A549 (cell line): Measurements from ENCODE around the gene AHSG. TPM values are rescaled to one million over a fixed set of nuclear protein-coding genes. Genes with fewer than 3 reads are reported as not detected.

Source experiments
- ATAC-seq, 2 experiments: fragments of 200-7000 bp in 1 of 2; fragments of >200 bp in 1 of 2; cut with Nextera tagmentation in 1 of 2; cut with Tn5 transposase in 1 of 2; 3 replicates each; pipeline versions ENCODE4 v1.8.0 to v1.9.1; 2018 to 2020; ENCODE audit warnings: mild to moderate bottlenecking in 1 of 2, moderate library complexity in 1 of 2
- CTCF ChIA-PET: fragments of 300-600 bp; sonication (Branson Sonifier 250); formaldehyde crosslinking; extraction: SDS; loops from one replicate; lab custom pipeline; 2021; ENCODE audit warnings: antibody characterized with exemption, inconsistent platforms; lab: Yijun Ruan, JAX
- POLR2A ChIA-PET: fragments of 350-600 bp; formaldehyde crosslinking; extraction: SDS; loops from one replicate; lab custom pipeline; 2021; ENCODE audit warnings: antibody characterized with exemption, inconsistent platforms; lab: Yijun Ruan, JAX
- DNase-seq, 2 experiments: peaks; one replicate each; pipeline versions ENCODE4 v3.0.0 to v3.0.0-alpha.2; 2011 to 2016; ENCODE audit warnings: low read depth in 1 of 2, low spot score in 1 of 2
- FAIRE-seq: peaks from 2 replicates; lab custom pipeline; 2011; peaks lifted over from hg19 to GRCh38; lab: Jason Lieb, UNC
- H3K27ac ChIP-seq, 2 experiments: fragments of >200 bp; sonication (Bioruptor Twin); formaldehyde crosslinking; 3 replicates each; pipeline ENCODE4 v1.5.1; 2016 to 2017
- H3K4me1 ChIP-seq: fragments of >200 bp; sonication (Bioruptor Twin); formaldehyde crosslinking; 3 replicates; pipeline ENCODE4 v1.6.1; 2016
- H3K4me2 ChIP-seq: fragments of >200 bp; sonication (Bioruptor Twin); formaldehyde crosslinking; 3 replicates; pipeline ENCODE4 v1.6.1; 2016
- H3K4me3 ChIP-seq: fragments of >200 bp; sonication (Bioruptor Twin); formaldehyde crosslinking; 3 replicates; pipeline ENCODE4 v1.5.1; 2016
- H3K9me3 ChIP-seq: fragments of >200 bp; sonication (Bioruptor Twin); formaldehyde crosslinking; 3 replicates; pipeline ENCODE4 v1.6.1; 2016
- CBX2 ChIP-seq: fragments of 200-600 bp; sonication (generic); IDR thresholded peaks from 2 replicates; pipeline ENCODE4 v1.6.1; 2016; ENCODE audit warnings: low read depth, mild to moderate bottlenecking, borderline replicate concordance
- CBX8 ChIP-seq: fragments of 200-600 bp; sonication (generic); IDR thresholded peaks from 2 replicates; pipeline ENCODE4 v1.6.1; 2016
- CEBPB ChIP-seq, 2 experiments: fragments of >200 bp in 1 of 2; sonication (Bioruptor Twin) in 1 of 2; formaldehyde crosslinking in 1 of 2; IDR thresholded peaks; 2 replicates each; pipeline ENCODE4 v1.6.1; 2012 to 2016
- EHMT2 ChIP-seq: fragments of 200-600 bp; sonication (generic); IDR thresholded peaks from 2 replicates; pipeline ENCODE4 v1.6.1; 2016; ENCODE audit warnings: antibody characterized with exemption, low read depth, mild to moderate bottlenecking, moderate library complexity
- ELK1 ChIP-seq: fragments of 150-350 bp; IDR thresholded peaks from 2 replicates; pipeline ENCODE4 v1.6.1; 2014; ENCODE audit warnings: low read depth, mild to moderate bottlenecking, low read length
- ESRRA ChIP-seq: fragments of 150-350 bp; IDR thresholded peaks from 2 replicates; pipeline ENCODE4 v1.6.1; 2014; ENCODE audit warnings: mild to moderate bottlenecking, low read length, borderline replicate concordance
- FOSL2 ChIP-seq, 2 experiments: fragments of 450-650 bp in 1 of 2; fragments of >200 bp in 1 of 2; sonication (Bioruptor Twin) in 1 of 2; formaldehyde crosslinking; IDR thresholded peaks; 2 replicates each; pipeline versions ENCODE4 v1.5.0 to v1.6.1; 2016 to 2020; ENCODE audit warnings: mild to moderate bottlenecking in 1 of 2, moderate library complexity in 1 of 2
- GATA3 ChIP-seq: IDR thresholded peaks from 2 replicates; pipeline ENCODE4 v1.6.1; 2012; ENCODE audit warnings: borderline replicate concordance
- HMGXB4 ChIP-seq: fragments of 250-450 bp; sonication (Bioruptor Pico); IDR thresholded peaks from 2 replicates; pipeline ENCODE4 v1.5.0; 2021; ENCODE audit warnings: mild to moderate bottlenecking, moderate library complexity, borderline replicate concordance
- HOXA7 ChIP-seq: fragments of 250-450 bp; sonication (Bioruptor Pico); IDR thresholded peaks from 2 replicates; pipeline ENCODE4 v1.5.0; 2020; ENCODE audit warnings: mild to moderate bottlenecking, moderate library complexity
- HOXB13 ChIP-seq: fragments of 250-450 bp; sonication (Bioruptor Pico); IDR thresholded peaks from 2 replicates; pipeline ENCODE4 v1.5.0; 2020; ENCODE audit warnings: low read depth, mild to moderate bottlenecking, moderate library complexity
- HOXB5 ChIP-seq: fragments of 250-450 bp; sonication (Bioruptor Pico); IDR thresholded peaks from 2 replicates; pipeline ENCODE4 v1.5.0; 2020; ENCODE audit warnings: mild to moderate bottlenecking, moderate library complexity
- JUN ChIP-seq, 2 experiments: fragments of >200 bp; sonication (Bioruptor Twin); formaldehyde crosslinking; IDR thresholded peaks; 2 replicates in 1 of 2; 3 replicates in 1 of 2; pipeline ENCODE4 v1.6.1; 2016 to 2017
- JUNB ChIP-seq: fragments of >200 bp; sonication (Bioruptor Twin); formaldehyde crosslinking; IDR thresholded peaks from 2 replicates; pipeline ENCODE4 v1.6.1; 2016
- MAFK ChIP-seq: fragments of 450-650 bp; IDR thresholded peaks from 2 replicates; pipeline ENCODE4 v1.6.1; 2014; ENCODE audit not compliant: partially characterized antibody
- MYC ChIP-seq: IDR thresholded peaks from 2 replicates; pipeline ENCODE4 v1.6.1; 2012; ENCODE audit warnings: mild to moderate bottlenecking, inconsistent platforms, low read length, improper control_type of control experiment, borderline replicate concordance
- POLR2AphosphoS2 ChIP-seq: conservative IDR thresholded peaks from 2 replicates; pipeline ENCODE4 v1.6.1; 2012; ENCODE audit warnings: low read length, improper control_type of control experiment, inconsistent platforms
- RAD21 ChIP-seq, 2 experiments: fragments of >200 bp in 1 of 2; sonication (Bioruptor Twin) in 1 of 2; formaldehyde crosslinking in 1 of 2; IDR thresholded peaks in 1 of 2; conservative IDR thresholded peaks in 1 of 2; 2 replicates in 1 of 2; 3 replicates in 1 of 2; pipeline ENCODE4 v1.6.1; 2012 to 2018; ENCODE audit warnings: inconsistent platforms in 1 of 2
- RARB ChIP-seq: fragments of 250-450 bp; sonication (Bioruptor Pico); IDR thresholded peaks from 2 replicates; pipeline ENCODE4 v1.8.0; 2021; ENCODE audit warnings: mild to moderate bottlenecking, moderate library complexity
- RCOR1 ChIP-seq: fragments of 150-350 bp; IDR thresholded peaks from 2 replicates; pipeline ENCODE4 v1.6.1; 2014; ENCODE audit warnings: antibody characterized with exemption, low read length, low read depth
- RFX5 ChIP-seq: fragments of 450-650 bp; IDR thresholded peaks from 2 replicates; pipeline ENCODE4 v1.7.1; 2014; ENCODE audit warnings: antibody characterized with exemption, mild to moderate bottlenecking, moderate library complexity
- SREBF2 ChIP-seq: fragments of 450-650 bp; IDR thresholded peaks from 2 replicates; pipeline ENCODE4 v1.6.1; 2014; ENCODE audit warnings: mild to moderate bottlenecking, moderate library complexity
- ZC3H11A ChIP-seq: fragments of 450-650 bp; IDR thresholded peaks from 2 replicates; pipeline ENCODE4 v1.6.1; 2014; ENCODE audit warnings: antibody characterized with exemption, mild to moderate bottlenecking
- ZFP36 ChIP-seq: fragments of 450-650 bp; IDR thresholded peaks from 2 replicates; pipeline ENCODE4 v1.6.1; 2014; ENCODE audit warnings: borderline replicate concordance; ENCODE audit not compliant: partially characterized antibody
- ZNF302 ChIP-seq: fragments of 250-450 bp; sonication (Bioruptor Pico); IDR thresholded peaks from 2 replicates; pipeline ENCODE4 v1.9.0; 2021; ENCODE audit warnings: inconsistent platforms, mild to moderate bottlenecking, moderate library complexity
- WGBS: methylation state at CpG from one replicate; pipeline ENCODE4 v1.1.6; 2017; ENCODE audit errors: missing lambda C conversion rate; 5-methylcytosine and 5-hydroxymethylcytosine counted together
- polyA plus RNA-seq, 4 experiments: library from polyadenylated mRNA; depleted of rRNA in 3 of 4; stranded (reverse); fragments of >200 nt; fragmentation: RNase III in 1 of 4; extraction: RNeasy Plus Mini Kit Qiagen cat#74134 plus additional on column Dnase treatment in 1 of 4; gene quantifications; 2 replicates in 3 of 4; 3 replicates in 1 of 4; pipeline ENCODE4 v1.2.3, GENCODE V29; 2011 to 2017
- TF ChIP-seq, protein P1 (sequence below): fragments of >200 bp; sonication (Bioruptor Twin); formaldehyde crosslinking; IDR thresholded peaks from 3 replicates; pipeline ENCODE4 v1.5.1; 2016
- TF ChIP-seq, protein P2 (sequence below): fragments of 450-650 bp; IDR thresholded peaks from 2 replicates; pipeline ENCODE4 v1.6.1; 2014; ENCODE audit warnings: antibody characterized with exemption

Gene AHSG
- polyA plus RNA-seq, 2 of the 4 experiments (the other 2 are of a cell fraction): 0.08 to 0.49 TPM

DNA sequence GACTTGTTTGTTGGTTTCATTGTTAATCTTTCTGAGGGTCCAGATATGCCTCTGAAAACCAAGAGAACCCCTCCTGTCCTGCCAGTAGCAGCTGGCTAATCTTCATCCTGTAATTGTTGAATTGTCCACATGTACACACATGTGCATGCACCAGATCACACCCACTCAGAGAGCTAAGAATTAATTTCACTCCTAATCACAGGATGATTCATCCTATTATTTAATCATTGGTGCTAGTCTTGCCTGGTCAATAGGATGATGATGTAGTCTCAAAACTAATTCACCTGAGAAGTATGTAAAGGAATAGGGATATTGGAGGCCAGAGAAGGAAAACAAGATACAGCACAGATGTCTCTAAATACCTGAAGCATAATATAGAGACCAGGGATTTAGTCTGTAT is 7.8 kb upstream of the AHSG start:
- ChIA-PET CTCF (interaction anchor here (4.5 kb wide), 1 partner anchor 11 kb away, joined by 38 read pairs; no protein-coding TSS in a partner anchor), POLR2A (no interaction called here)
- TF ChIP-seq EHMT2 (no peak), ZC3H11A (no peak), CBX2 (no peak), MYC (no peak), POLR2AphosphoS2 (no peak), CBX8 (no peak), JUNB (no peak), ZFP36 (no peak), HOXB5 (no peak), MAFK (no peak), JUN (IDR thresholded peaks at IDR 0.05) (no peak), RARB (CRISPR knock-in tag) (no peak)
- Histone ChIP-seq H3K27ac (no peak overlapping the region; a peak in 1 of 6 replicates), H3K4me1 (peaks cover 19% of the 10 kb centered on the region), H3K4me2 (no peak overlapping the region), H3K4me3 (no peak overlapping the region), H3K9me3 (no peaks in the 10 kb centered on the region)
- DNase-seq (no peak), ATAC-seq (no peak), FAIRE-seq (no peak)

GRCh38 chr3:186605561-186606545 is 7.0 kb upstream of the AHSG start:
- H3K4me1 ChIP-seq: peaks cover 19% of the 10 kb centered on the region

More at GRCh38 chr3:186605561-186606545, 7.0 kb upstream of the AHSG start:
- no peak for TF ChIP-seq RCOR1
- TF ChIP-seq CBX2: no peak
- no peak for TF ChIP-seq HOXA7 (CRISPR knock-in tag)
- TF ChIP-seq ZNF302: no peak
- peak; percentile 34; the same call in 1 of the 2 replicates for TF ChIP-seq GATA3
- TF ChIP-seq RFX5: no peak
- no peak for TF ChIP-seq HOXB13 (CRISPR knock-in tag)
- TF ChIP-seq JUNB: peak; percentile 47
- TF ChIP-seq, protein P1, sequence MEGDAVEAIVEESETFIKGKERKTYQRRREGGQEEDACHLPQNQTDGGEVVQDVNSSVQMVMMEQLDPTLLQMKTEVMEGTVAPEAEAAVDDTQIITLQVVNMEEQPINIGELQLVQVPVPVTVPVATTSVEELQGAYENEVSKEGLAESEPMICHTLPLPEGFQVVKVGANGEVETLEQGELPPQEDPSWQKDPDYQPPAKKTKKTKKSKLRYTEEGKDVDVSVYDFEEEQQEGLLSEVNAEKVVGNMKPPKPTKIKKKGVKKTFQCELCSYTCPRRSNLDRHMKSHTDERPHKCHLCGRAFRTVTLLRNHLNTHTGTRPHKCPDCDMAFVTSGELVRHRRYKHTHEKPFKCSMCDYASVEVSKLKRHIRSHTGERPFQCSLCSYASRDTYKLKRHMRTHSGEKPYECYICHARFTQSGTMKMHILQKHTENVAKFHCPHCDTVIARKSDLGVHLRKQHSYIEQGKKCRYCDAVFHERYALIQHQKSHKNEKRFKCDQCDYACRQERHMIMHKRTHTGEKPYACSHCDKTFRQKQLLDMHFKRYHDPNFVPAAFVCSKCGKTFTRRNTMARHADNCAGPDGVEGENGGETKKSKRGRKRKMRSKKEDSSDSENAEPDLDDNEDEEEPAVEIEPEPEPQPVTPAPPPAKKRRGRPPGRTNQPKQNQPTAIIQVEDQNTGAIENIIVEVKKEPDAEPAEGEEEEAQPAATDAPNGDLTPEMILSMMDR: no peak
- TF ChIP-seq EHMT2: 0 out of 2 replicates have a peak, but pooled peaks have one; percentile 5
- no peak for TF ChIP-seq RARB (CRISPR knock-in tag)
- TF ChIP-seq, protein P2, sequence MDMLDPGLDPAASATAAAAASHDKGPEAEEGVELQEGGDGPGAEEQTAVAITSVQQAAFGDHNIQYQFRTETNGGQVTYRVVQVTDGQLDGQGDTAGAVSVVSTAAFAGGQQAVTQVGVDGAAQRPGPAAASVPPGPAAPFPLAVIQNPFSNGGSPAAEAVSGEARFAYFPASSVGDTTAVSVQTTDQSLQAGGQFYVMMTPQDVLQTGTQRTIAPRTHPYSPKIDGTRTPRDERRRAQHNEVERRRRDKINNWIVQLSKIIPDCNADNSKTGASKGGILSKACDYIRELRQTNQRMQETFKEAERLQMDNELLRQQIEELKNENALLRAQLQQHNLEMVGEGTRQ: no peak
- TF ChIP-seq RAD21 (conservative IDR thresholded peaks at IDR 0.05 in 1 of 2, IDR thresholded peaks at IDR 0.05 in 1 of 2): no peak
- TF ChIP-seq HMGXB4 (CRISPR knock-in tag): no peak
- peak; percentile 35; the same call in 1 of the 2 replicates for TF ChIP-seq FOSL2 (IDR thresholded peaks at IDR 0.05)
- peak; percentile 76 for TF ChIP-seq FOSL2 (CRISPR knock-in tag; IDR thresholded peaks at IDR 0.05)
- TF ChIP-seq SREBF2: no peak
- TF ChIP-seq ESRRA: no peak
- no peak for TF ChIP-seq ZFP36
- no peak for TF ChIP-seq ELK1
- no peak for TF ChIP-seq CEBPB (IDR thresholded peaks at IDR 0.05)
- no peak for FAIRE-seq
- peak overlapping the region; percentile 25 to 61; a peak in 2 of 6 replicates for H3K27ac ChIP-seq
- H3K4me2 ChIP-seq: peak overlapping the region; percentile 56
- POLR2A ChIA-PET: no interaction called here
- no peak overlapping the region for H3K4me3 ChIP-seq
- H3K9me3 ChIP-seq: no peaks in the 10 kb centered on the region
- CTCF ChIA-PET: interaction anchor here (1.3 to 4.5 kb wide), 2 partner anchors 9 to 10 kb away, joined by 4 to 38 read pairs; no protein-coding TSS in a partner anchor
- peak in 1 of 2 experiments; percentile 29 for DNase-seq
- peak in 1 of 2 experiments; percentile 66; a peak in 3 of 6 replicates for ATAC-seq
- 47% methylated on average over 4 of the region's 5 CpGs for WGBS
